Hematopoietic multipotent progenitor cell treated with erythropoietin and hydrocortisone succinate and interleukin-3 and kit ligand, for 4 days (in vitro differentiated cells): ENCODE data around the gene CPTP.
A peak's percentile ranks its signal among the peaks of the same experiment; 100 is the strongest.
"Not testable (repeated sequence)": the region's sequence is repeated elsewhere in the genome, so short reads cannot be mapped to it uniquely, and the experiment has no call there.

Experiments
- DNase-seq: peaks from one replicate; pipeline ENCODE4 v3.0.0-alpha.2; 2015

Gene CPTP

GRCh38 chr1:1352786-1353388 is 28.3 kb downstream of the CPTP start:
- DNase-seq = no peak

- no peak for DNase-seq
These were observed 29.0 kb downstream of the CPTP start for GRCh38 chr1:1353389-1354151.

- DNase-seq = no peak
These were observed 30.0 kb downstream of the CPTP start for GRCh38 chr1:1354271-1355247.

GRCh38 chr1:1355416-1355815 is 30.8 kb downstream of the CPTP start:
- peak; percentile 64 for DNase-seq

GRCh38 chr1:1356166-1356795 is 31.7 kb downstream of the CPTP start:
- no peak for DNase-seq

- DNase-seq = no peak
These were observed 32.3 kb downstream of the CPTP start for GRCh38 chr1:1356796-1357401.

GRCh38 chr1:1357871-1358432 is 33.4 kb downstream of the CPTP start:
- DNase-seq = no peak

GRCh38 chr1:1358433-1359271 is 34.0 kb downstream of the CPTP start, which contains the start of gene MXRA8:
Gene MXRA8 (minus strand): TSS chr1:1358555. CDS start chr1:1358504, 51 bp downstream.
- DNase-seq = no peak

GRCh38 chr1:1359308-1359663 is 34.7 kb downstream of the CPTP start:
- DNase-seq = peak; percentile 37

GRCh38 chr1:1359664-1360468 is 35.3 kb downstream of the CPTP start:
- DNase-seq = no peak

GRCh38 chr1:1360506-1361169 is 36.0 kb downstream of the CPTP start:
- DNase-seq = no peak

GRCh38 chr1:1361233-1361981 is 36.8 kb downstream of the CPTP start:
- DNase-seq = no peak

GRCh38 chr1:1361982-1362423 is 37.4 kb downstream of the CPTP start:
- DNase-seq = no peak

- no peak for DNase-seq
These were observed 39.7 kb downstream of the CPTP start for GRCh38 chr1:1364266-1364665.

GRCh38 chr1:1365875-1366698 is 41.5 kb downstream of the CPTP start:
- DNase-seq = no peak

- DNase-seq = no peak
These were observed 42.1 kb downstream of the CPTP start for GRCh38 chr1:1366699-1367066.

GRCh38 chr1:1367315-1367714 is 42.7 kb downstream of the CPTP start:
- DNase-seq = no peak

- not testable (repeated sequence) for DNase-seq
These were observed 45.5 kb downstream of the CPTP start for GRCh38 chr1:1370094-1370493.
